ENCODE measurements around the gene EIF4G2.
"Not testable (repeated sequence)": the region's sequence is repeated elsewhere in the genome, so short reads cannot be mapped to it uniquely, and the experiment has no call there.

EIF4G2 gene

DNA sequence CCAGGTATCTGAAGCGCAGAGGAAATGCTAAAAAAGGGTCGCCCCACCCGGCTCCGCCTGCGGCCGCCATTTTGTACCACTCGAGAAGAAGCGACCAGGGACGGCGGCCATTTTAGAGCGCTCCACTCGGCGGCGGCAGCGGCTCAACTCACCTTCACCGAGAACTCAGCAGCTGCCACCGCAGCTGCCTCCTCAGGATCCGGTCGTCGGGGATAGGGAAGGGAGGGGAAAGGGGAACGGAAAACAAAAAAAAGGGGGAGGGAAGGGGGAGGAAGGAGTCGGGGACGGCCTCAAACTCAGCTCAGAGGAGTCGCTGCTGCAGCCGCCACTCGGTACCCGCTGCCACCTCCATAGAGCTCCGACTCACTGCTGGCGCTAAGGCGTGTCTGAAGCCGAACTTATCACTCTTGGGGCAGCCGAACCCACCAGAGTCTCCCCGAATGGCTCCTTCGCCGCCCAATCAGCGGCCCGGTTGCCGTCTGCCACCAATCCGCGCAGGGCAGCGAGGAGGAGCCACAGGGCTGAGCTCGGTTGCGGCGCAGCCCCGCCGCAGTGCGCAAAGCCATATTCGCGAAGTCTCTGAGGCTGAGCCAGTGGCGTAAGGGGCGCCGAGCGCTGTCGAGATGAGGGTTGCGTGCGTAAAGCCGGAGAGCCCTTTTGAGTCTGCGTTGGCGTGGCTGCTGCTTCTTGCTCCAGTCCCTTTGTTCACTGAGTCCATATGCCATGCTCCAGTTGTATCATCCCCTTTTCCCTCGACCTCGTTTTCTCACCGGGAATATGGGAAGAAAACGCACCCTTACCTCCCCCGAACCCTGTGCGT lies at the start of gene EIF4G2:
Gene EIF4G2, minus strand, starts transcription at position 374 of the 820 bp plus-strand sequence.
- DNase-seq = peak; percentile 97

- DNase-seq = peak; percentile 94
These were observed 49.1 kb upstream of the EIF4G2 start, which contains the start of gene ZBED5 for GRCh38 chr11:10857709-10858438. Gene ZBED5, minus strand, starts transcription at chr11:10858053. Its CDS starts 3,108 bp downstream, at chr11:10854945.

- no peak for DNase-seq
These were observed 48.7 kb upstream of the EIF4G2 start for GRCh38 chr11:10857459-10857708.

GRCh38 chr11:10856689-10857458 lies 48.1 kb upstream of the EIF4G2 start:
- no peak for DNase-seq

- DNase-seq = no peak
These were observed 46.6 kb upstream of the EIF4G2 start for GRCh38 chr11:10855295-10855694.

GRCh38 chr11:10847960-10848860 lies 39.5 kb upstream of the EIF4G2 start:
- DNase-seq = no peak

- DNase-seq = no peak
These were observed 37.9 kb upstream of the EIF4G2 start for GRCh38 chr11:10846660-10847059.

GRCh38 chr11:10845589-10845988 lies 36.9 kb upstream of the EIF4G2 start:
- DNase-seq = no peak

- DNase-seq = no peak
These were observed 36.1 kb upstream of the EIF4G2 start for GRCh38 chr11:10844796-10845195.

DNA sequence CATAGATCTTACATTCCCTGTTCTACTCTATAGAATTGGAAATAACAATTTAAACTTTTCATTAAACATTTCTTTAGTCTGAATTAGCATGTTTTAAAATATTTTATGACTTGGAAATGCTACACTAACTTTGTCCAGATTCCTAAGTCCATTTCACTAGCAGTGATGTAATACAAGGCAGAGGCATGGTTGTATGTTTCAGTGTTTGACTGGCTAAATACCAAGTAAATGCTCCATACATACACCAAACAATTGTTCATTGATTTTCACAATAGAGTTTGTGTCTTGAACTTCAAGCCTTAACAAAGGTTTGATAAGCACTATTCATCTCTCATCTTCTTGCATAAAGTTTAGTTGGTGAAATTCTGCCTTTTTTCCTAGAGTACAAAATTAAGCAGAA lies 35.6 kb upstream of the EIF4G2 start:
- no peak for DNase-seq

- no peak for DNase-seq
These were observed 30.2 kb upstream of the EIF4G2 start for GRCh38 chr11:10838881-10839280.

- DNase-seq = no peak
These were observed 29.4 kb upstream of the EIF4G2 start for GRCh38 chr11:10838083-10838482.

GRCh38 chr11:10836884-10837283 lies 28.2 kb upstream of the EIF4G2 start:
- not testable (repeated sequence) for DNase-seq

DNA sequence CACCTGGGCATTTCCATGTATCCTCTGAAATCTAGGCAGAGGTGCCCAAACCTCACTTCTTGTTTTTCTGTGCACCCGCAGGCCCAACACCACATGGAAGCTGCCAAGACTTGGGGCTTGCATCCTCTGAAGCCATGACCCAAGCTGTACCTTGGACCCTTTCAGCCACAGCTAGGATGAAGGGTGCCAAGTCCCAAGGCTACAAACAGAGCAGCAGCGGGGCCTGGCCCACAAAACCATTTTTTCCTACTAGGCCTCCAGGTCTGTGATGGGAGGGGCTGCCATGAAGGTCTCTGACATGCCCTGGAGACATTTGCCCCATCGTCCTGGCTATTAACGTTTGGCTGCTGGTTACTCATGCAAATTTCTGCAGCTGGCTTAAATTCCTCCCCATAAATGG lies 20.4 kb upstream of the EIF4G2 start:
- DNase-seq = no peak

GRCh38 chr11:10828402-10828801 lies 19.7 kb upstream of the EIF4G2 start:
- DNase-seq = no peak

DNA sequence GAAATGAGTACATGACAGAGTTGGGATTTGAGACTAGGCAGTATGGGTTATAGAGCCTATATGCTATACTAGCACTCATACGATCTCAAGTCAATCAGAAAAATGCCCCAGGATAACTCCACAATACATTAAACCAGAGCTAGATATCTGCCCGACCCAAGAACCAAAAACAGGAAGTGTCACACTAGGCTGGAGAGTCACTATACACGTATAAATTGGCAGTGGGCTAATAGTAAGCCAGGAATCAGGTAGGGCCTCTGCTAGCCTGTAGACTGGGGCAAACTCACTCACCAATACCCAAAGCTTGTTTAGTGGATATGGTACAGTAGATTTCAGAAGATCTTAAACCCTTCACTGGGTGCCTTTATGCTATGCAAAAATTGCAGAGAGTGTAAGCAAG lies 16.2 kb upstream of the EIF4G2 start:
- no peak for DNase-seq

DNA sequence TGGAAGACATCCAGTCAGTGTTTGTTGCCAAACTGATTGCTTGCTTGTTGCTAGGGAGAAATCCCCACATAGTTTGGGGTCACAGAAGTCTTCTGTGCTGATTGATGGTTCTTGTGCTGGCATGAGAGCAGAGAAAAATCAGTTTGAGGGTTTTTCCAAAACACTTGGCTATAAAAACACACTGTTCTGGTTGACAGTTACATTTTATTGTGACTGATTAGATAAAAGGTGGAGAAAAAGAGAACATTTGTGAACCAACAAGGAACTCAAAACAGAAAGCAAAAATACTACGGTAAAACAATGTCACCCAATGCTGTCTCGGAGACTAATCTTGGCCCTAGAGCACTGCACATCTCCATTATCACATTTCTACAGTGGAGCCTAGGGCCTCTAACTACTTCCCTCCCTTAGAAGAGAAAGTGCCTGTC lies 14.4 kb upstream of the EIF4G2 start:
- no peak for DNase-seq

GRCh38 chr11:10822491-10822890 lies 13.8 kb upstream of the EIF4G2 start:
- DNase-seq = not testable (repeated sequence)

DNA sequence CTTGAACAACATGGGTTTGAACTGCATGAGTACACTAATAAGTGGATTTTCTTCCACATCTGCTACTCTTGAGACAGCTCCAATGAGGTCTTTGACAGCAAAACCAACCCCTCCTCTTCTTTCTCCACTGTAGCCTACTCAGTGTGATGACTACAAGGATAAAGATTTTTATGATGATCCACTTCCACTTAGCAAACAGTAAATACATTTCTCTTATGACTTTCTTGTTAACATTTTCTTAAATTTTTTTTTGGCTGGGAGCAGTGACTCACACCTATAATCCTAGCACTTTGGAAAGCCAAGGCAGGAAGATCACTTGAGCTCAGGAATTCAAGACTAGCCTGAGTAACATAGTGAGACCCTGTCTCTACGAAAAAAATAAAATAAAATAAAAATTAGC lies 9.9 kb upstream of the EIF4G2 start:
- DNase-seq = no peak

DNA sequence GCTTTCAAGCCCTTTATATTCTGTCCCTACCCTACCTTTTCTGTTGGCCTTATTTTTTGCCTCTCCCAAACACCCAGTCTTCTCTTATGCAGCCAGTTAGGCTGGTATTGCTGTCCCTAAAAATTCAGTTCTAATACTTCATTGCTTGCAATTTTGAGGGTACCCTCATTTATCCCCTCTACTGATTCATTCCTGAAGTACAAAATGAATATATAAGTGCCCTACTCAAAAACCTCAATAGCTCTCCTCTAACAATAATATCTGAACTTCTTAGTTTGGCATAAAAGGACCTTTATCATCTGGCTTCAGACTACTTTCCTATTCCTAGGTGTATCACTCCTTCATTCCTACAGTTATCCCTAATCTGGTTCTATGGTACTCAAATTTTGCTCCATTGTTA lies 5.2 kb upstream of the EIF4G2 start:
- DNase-seq = no peak

GRCh38 chr11:10809373-10810160 lies 841 bp upstream of the EIF4G2 start:
- no peak for DNase-seq

DNA sequence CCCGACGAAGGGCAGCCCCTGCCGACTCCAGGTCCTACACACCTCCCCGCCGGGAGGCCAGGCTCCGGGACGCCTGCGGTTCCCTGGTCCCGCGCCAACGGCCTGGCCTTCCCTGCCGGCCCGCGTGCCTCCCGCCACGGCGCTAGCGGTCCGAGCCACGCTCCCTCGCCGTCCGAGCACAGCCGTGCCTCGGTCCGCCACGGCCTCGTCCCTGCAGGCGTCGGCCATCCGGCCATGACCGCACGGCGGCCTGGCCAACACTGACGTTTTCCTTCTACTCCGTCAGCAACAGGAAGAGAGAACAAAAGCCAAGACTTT lies 532 bp downstream of the EIF4G2 start:
- DNase-seq = no peak

Measured in NCI-H1694 treated with DMSO at 0.1 percent for 48 hours (cell line).